Hepatocyte (in vitro differentiated cells): ENCODE results near the gene PSMG4.

Experiments
- CTCF ChIP-seq: fragments of 200-600 bp; sonication (generic); IDR thresholded peaks from 2 replicates; pipeline ENCODE4 v1.5.1; 2016; ENCODE audit warnings: antibody characterized with exemption, mild to moderate bottlenecking; ENCODE audit not compliant: poor library complexity
- EZH2 ChIP-seq: fragments of 200-600 bp; sonication (generic); IDR thresholded peaks from 2 replicates; pipeline ENCODE4 v1.6.1; 2016; ENCODE audit warnings: antibody characterized with exemption, mild to moderate bottlenecking, borderline replicate concordance

- no peak for TF ChIP-seq CTCF
- TF ChIP-seq EZH2 = no peak
Measured at GRCh38 chr6:3233321-3233720, 25.4 kb upstream of the PSMG4 start.
